DOHH2 (cell line): ENCODE results near the gene ZSWIM6.
"Not testable (repeated sequence)": the region's sequence is repeated elsewhere in the genome, so short reads cannot be mapped to it uniquely, and the experiment has no call there.

Source experiments
- H3F3A ChIP-seq: fragments of 200-600 bp; sonication (generic), shearing (Covaris generic); 2 replicates; pipeline ENCODE4 v1.6.0; 2016; ENCODE audit warnings: antibody characterized with exemption, mild to moderate bottlenecking; ENCODE audit not compliant: control insufficient read depth, insufficient read depth
- H3K27ac ChIP-seq: fragments of 200-600 bp; sonication (generic); 2 replicates; pipeline ENCODE4 v1.5.1; 2014; ENCODE audit warnings: low read depth, mild to moderate bottlenecking, low read length, moderate library complexity
- H3K27me3 ChIP-seq: fragments of 200-600 bp; sonication (generic); 2 replicates; pipeline ENCODE4 v1.6.1; 2014; ENCODE audit warnings: mild to moderate bottlenecking, low read length, mixed read lengths; ENCODE audit not compliant: control insufficient read depth
- H3K36me3 ChIP-seq: fragments of 200-600 bp; sonication (generic); 2 replicates; pipeline ENCODE4 v1.6.1; 2014; ENCODE audit warnings: mild to moderate bottlenecking, low read length, moderate library complexity, mixed read lengths; ENCODE audit not compliant: control insufficient read depth
- H3K4me1 ChIP-seq: fragments of 200-600 bp; sonication (generic); 2 replicates; pipeline ENCODE4 v1.6.1; 2014; ENCODE audit warnings: mild to moderate bottlenecking, low read length, mixed read lengths; ENCODE audit not compliant: control insufficient read depth
- H3K4me2 ChIP-seq: fragments of 200-600 bp; sonication (generic); 2 replicates; pipeline ENCODE4 v1.6.0; 2014; ENCODE audit warnings: mild to moderate bottlenecking, low read length, moderate library complexity
- H3K4me3 ChIP-seq: fragments of 200-600 bp; sonication (generic); 2 replicates; pipeline ENCODE4 v1.5.1; 2014; ENCODE audit warnings: mild to moderate bottlenecking, low read length, mixed read lengths
- H3K79me2 ChIP-seq: fragments of 200-600 bp; sonication (generic); 2 replicates; pipeline ENCODE4 v1.6.1; 2014; ENCODE audit warnings: mild to moderate bottlenecking, low read length, mixed read lengths; ENCODE audit not compliant: control insufficient read depth
- H3K9me2 ChIP-seq: fragments of 200-600 bp; sonication (generic); replicated peaks from 2 replicates; pipeline ENCODE4 v1.6.1; 2014; ENCODE audit warnings: mild to moderate bottlenecking, low read length, mixed read lengths; ENCODE audit not compliant: control insufficient read depth
- H3K9me3 ChIP-seq: fragments of 200-600 bp; sonication (generic); 2 replicates; pipeline ENCODE4 v1.6.1; 2014; ENCODE audit warnings: antibody characterized with exemption, low read length, mixed read lengths; ENCODE audit not compliant: control insufficient read depth, insufficient read depth
- H4K20me1 ChIP-seq: fragments of 200-600 bp; sonication (generic); 2 replicates; pipeline ENCODE4 v1.6.0; 2014; ENCODE audit warnings: low read depth, mild to moderate bottlenecking, antibody characterized with exemption, low read length, moderate library complexity; ENCODE audit not compliant: control insufficient read depth, insufficient read depth
- CTCF ChIP-seq: fragments of 200-600 bp; sonication (generic); IDR thresholded peaks from one replicate; pipeline ENCODE4 v1.5.1; 2014; ENCODE audit warnings: antibody characterized with exemption, mild to moderate bottlenecking, low read depth, low read length; ENCODE audit not compliant: poor library complexity, severe bottlenecking
- EZH2phosphoT487 ChIP-seq: fragments of 200-600 bp; sonication (generic); IDR thresholded peaks from 2 replicates; pipeline ENCODE4 v1.6.1; 2017; ENCODE audit warnings: borderline replicate concordance, mild to moderate bottlenecking, antibody characterized with exemption, low read length, moderate library complexity, mixed read lengths

Gene ZSWIM6

DNA sequence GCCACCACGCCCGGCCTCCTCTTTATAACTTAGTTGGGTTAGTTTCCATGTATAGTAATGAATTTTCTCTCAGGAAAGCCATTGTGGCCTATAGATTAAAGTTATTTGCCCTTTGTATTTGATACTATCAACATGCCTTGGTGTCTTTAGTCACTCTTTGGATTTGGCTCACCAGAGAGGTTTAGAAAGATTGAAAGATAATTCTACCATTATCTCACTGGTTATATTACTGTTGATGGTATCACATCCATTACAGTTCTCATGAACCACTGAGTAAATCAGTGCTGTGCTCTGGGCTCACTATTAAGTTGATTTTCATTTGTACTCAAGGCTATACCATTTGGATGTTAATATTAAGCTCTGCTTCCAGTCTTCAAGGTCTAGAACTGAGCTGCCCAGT, 87.0 kb downstream of the ZSWIM6 start:
- H3K79me2 ChIP-seq, result no peaks in the 10 kb centered on the region
- no peaks in the 10 kb centered on the region for H3K9me3 ChIP-seq
- no peak for TF ChIP-seq EZH2phosphoT487
- no peak for TF ChIP-seq CTCF
- H3K36me3 ChIP-seq, result no peaks in the 10 kb centered on the region
- no peaks in the 10 kb centered on the region for H3K27me3 ChIP-seq
- H3K9me2 ChIP-seq, result no peaks in the 10 kb centered on the region
- no peak overlapping the region for H3K4me2 ChIP-seq
- no peak overlapping the region for H3K4me3 ChIP-seq
- H3F3A ChIP-seq, result no peaks in the 10 kb centered on the region
- no peaks in the 10 kb centered on the region for H4K20me1 ChIP-seq
- no peak overlapping the region for H3K27ac ChIP-seq
- no peaks in the 10 kb centered on the region for H3K4me1 ChIP-seq

DNA sequence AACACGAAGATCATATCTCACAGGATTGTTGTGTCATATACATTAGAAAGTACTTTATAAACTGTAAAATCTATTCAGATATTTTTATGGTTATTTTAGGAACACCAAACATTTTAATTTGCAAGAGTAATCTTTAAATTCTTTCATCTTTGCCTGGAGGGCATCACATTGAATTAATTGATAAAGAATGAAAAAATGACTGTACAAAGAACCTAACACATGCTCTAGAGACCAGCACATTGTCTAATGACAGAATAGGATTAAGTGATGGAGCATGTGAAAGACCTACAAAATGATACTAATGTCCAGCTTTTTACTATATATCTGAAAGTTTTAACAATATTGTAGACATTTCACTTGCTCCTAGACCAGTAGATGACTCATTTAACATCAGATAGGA, 88.0 kb downstream of the ZSWIM6 start:
- TF ChIP-seq EZH2phosphoT487 (no peak), CTCF (no peak)
- Histone ChIP-seq H3K79me2 (no peaks in the 10 kb centered on the region), H3K27ac (no peak overlapping the region), H4K20me1 (no peaks in the 10 kb centered on the region), H3K9me3 (no peaks in the 10 kb centered on the region), H3K4me2 (no peak overlapping the region), H3K9me2 (no peaks in the 10 kb centered on the region), H3K4me3 (no peak overlapping the region), H3K27me3 (no peaks in the 10 kb centered on the region), H3K4me1 (no peaks in the 10 kb centered on the region), H3K36me3 (no peaks in the 10 kb centered on the region), H3F3A (no peaks in the 10 kb centered on the region)

DNA sequence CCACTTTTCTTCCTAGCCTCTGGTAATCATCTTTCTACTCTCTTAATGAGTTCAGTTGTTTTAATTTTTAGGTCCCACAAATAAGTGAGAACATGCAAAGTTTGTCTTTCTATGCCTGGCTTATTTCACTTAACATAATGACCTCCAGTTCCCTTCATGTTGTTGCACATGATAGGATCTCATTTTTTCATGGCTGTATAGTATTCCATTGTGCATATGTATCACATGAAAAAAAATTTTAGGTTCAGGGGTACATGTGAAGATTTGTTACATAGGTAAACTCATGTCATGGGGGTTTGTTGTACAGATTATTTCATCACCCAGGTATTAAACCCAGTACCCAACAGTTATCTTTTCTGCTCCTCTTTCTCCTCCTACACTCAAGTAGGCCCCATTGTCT, 89.2 kb downstream of the ZSWIM6 start:
- H3K27me3 ChIP-seq, H3K4me3 ChIP-seq, H3K27ac ChIP-seq, H3K4me1 ChIP-seq, H3K9me3 ChIP-seq, H3F3A ChIP-seq, H3K79me2 ChIP-seq, H4K20me1 ChIP-seq, H3K9me2 ChIP-seq, H3K4me2 ChIP-seq, H3K36me3 ChIP-seq: not testable (repeated sequence)

- no peak for TF ChIP-seq EZH2phosphoT487
- Histone ChIP-seq H3K27me3 (no peaks in the 10 kb centered on the region), H3K9me3 (no peaks in the 10 kb centered on the region), H3K4me1 (no peaks in the 10 kb centered on the region), H3K27ac (no peak overlapping the region), H3F3A (no peaks in the 10 kb centered on the region), H4K20me1 (no peaks in the 10 kb centered on the region), H3K9me2 (no peaks in the 10 kb centered on the region), H3K79me2 (no peaks in the 10 kb centered on the region), H3K4me3 (no peak overlapping the region), H3K4me2 (no peak overlapping the region), H3K36me3 (no peaks in the 10 kb centered on the region)
These were observed 91.6 kb downstream of the ZSWIM6 start for GRCh38 chr5:61423487-61424145.
